Prostate gland (tissue), 2 donors: ENCODE measurements around the gene PAX8. TPM values are rescaled to one million over a fixed set of nuclear protein-coding genes. Genes with fewer than 3 reads are reported as not detected.

Experiments
- DNase-seq: peaks from one replicate; pipeline ENCODE4 v3.0.0-alpha.2; 2019; ENCODE audit warnings: low spot score
- H3K27ac ChIP-seq, 2 donors: fragments of 200-600 bp; sonication (generic); 2 replicates each; pipeline ENCODE4 v1.5.1; 2017 to 2019
- H3K27me3 ChIP-seq: fragments of 200-600 bp; sonication (generic); replicated peaks from 2 replicates; pipeline ENCODE4 v1.5.1; 2019; ENCODE audit not compliant: insufficient read depth
- H3K36me3 ChIP-seq, 2 donors: fragments of 200-600 bp; sonication (generic); 1 replicate in 1 of 2; 2 replicates in 1 of 2; pipeline versions ENCODE4 v1.5.1 to v1.8.1; 2017 to 2019
- H3K4me1 ChIP-seq: fragments of 200-600 bp; sonication (generic); replicated peaks from 2 replicates; pipeline ENCODE4 v1.5.1; 2019
- H3K4me3 ChIP-seq, 2 donors: fragments of 200-600 bp; sonication (generic); 2 replicates each; pipeline ENCODE4 v1.5.1; 2017 to 2019
- H3K9me3 ChIP-seq: fragments of 200-600 bp; sonication (generic); 2 replicates; pipeline ENCODE4 v1.5.1; 2017
- CTCF ChIP-seq, 4 experiments: fragments of 200-600 bp in 2 of 4; fragments of 450-650 bp in 2 of 4; sonication (generic) in 2 of 4; IDR thresholded peaks; 1 replicate in 3 of 4; 2 replicates in 1 of 4; pipeline ENCODE4 v1.5.1; 2016 to 2019; ENCODE audit warnings: antibody characterized with exemption in 4 of 4, mild to moderate bottlenecking in 2 of 4, moderate library complexity in 2 of 4
- POLR2A ChIP-seq: fragments of 450-650 bp; IDR thresholded peaks from one replicate; pipeline ENCODE4 v1.6.1; 2016; ENCODE audit warnings: antibody characterized with exemption, mild to moderate bottlenecking
- POLR2AphosphoS5 ChIP-seq: sonication (generic); formaldehyde crosslinking; IDR thresholded peaks from one replicate; pipeline ENCODE4 v1.6.1; 2017; ENCODE audit warnings: antibody characterized with exemption
- WGBS: methylation state at CpG from one replicate; pipeline ENCODE4 v1.1.5; 2018; 5-methylcytosine and 5-hydroxymethylcytosine counted together
- intact Hi-C: fragments of 100-400 bp; cut with DNase I; formaldehyde crosslinking; loops from one replicate; pipeline ENCODE4 v1.14.2; 2022
- total RNA-seq, 2 donors: library from RNA; depleted of rRNA; stranded (reverse); fragments of >200 nt; gene quantifications; one replicate each; pipeline ENCODE4 v1.1.0, GENCODE V29; 2016

Gene PAX8
- total RNA-seq, 2 donors from 2014 or later: 1.0 to 3.8 TPM

GRCh38 chr2:113182471-113183260 lies 96.1 kb downstream of the PAX8 start:
- DNase-seq: no peak
- WGBS: 94% methylated on average over 12 of the region's 15 CpGs
- H3K4me1 ChIP-seq: no peaks in the 10 kb centered on the region
- H3K27me3 ChIP-seq: no peaks in the 10 kb centered on the region
- H3K36me3 ChIP-seq: no peaks in the 10 kb centered on the region
- intact Hi-C loops: no loop called here
- TF ChIP-seq POLR2A (no peak), CTCF (IDR thresholded peaks at IDR 0.05) (no peak), POLR2AphosphoS5 (no peak)
- H3K4me3 ChIP-seq: no peak overlapping the region
- no peaks in the 10 kb centered on the region for H3K9me3 ChIP-seq
- H3K27ac ChIP-seq: no peak overlapping the region

- whole genome bisulfite sequencing: 49% methylated on average over 8 of the region's 8 CpGs
- no peaks in the 10 kb centered on the region for H3K4me1 ChIP-seq
- peak overlapping the region in 1 of 2 donors; percentile 14 for H3K27ac ChIP-seq
- H3K4me3 ChIP-seq: no peak overlapping the region
- no peak for DNase-seq
- H3K27me3 ChIP-seq: no peaks in the 10 kb centered on the region
- intact Hi-C loops: no loop called here
- no peak for TF ChIP-seq POLR2AphosphoS5
- no peak for TF ChIP-seq POLR2A
- no peak for TF ChIP-seq CTCF (IDR thresholded peaks at IDR 0.05)
- H3K9me3 ChIP-seq: no peaks in the 10 kb centered on the region
- no peaks in the 10 kb centered on the region for H3K36me3 ChIP-seq
Measured at GRCh38 chr2:113181258-113182051, 97.3 kb downstream of the PAX8 start.

GRCh38 chr2:113180131-113180946 lies 98.4 kb downstream of the PAX8 start:
- WGBS: 91% methylated on average over 17 of the region's 17 CpGs
- Histone ChIP-seq H3K27ac (no peak overlapping the region), H3K4me1 (no peaks in the 10 kb centered on the region), H3K4me3 (no peak overlapping the region), H3K36me3 (no peaks in the 10 kb centered on the region), H3K27me3 (no peaks in the 10 kb centered on the region), H3K9me3 (no peaks in the 10 kb centered on the region)
- intact Hi-C loops: no loop called here
- TF ChIP-seq POLR2AphosphoS5: no peak
- no peak for DNase-seq

GRCh38 chr2:113179446-113180045 lies 99.2 kb downstream of the PAX8 start:
- H3K9me3 ChIP-seq: no peaks in the 10 kb centered on the region
- no peaks in the 10 kb centered on the region for H3K4me1 ChIP-seq
- H3K4me3 ChIP-seq: no peak overlapping the region
- H3K27me3 ChIP-seq: no peaks in the 10 kb centered on the region
- no peak for DNase-seq
- 96% methylated on average over 8 of the region's 8 CpGs for WGBS
- no peak overlapping the region for H3K27ac ChIP-seq
- no peak for TF ChIP-seq POLR2AphosphoS5
- intact Hi-C loops: no loop called here
- H3K36me3 ChIP-seq: no peaks in the 10 kb centered on the region

- no peaks in the 10 kb centered on the region for H3K9me3 ChIP-seq
- no peaks in the 10 kb centered on the region for H3K36me3 ChIP-seq
- no peaks in the 10 kb centered on the region for H3K27me3 ChIP-seq
- 88% methylated on average over 4 of the region's 4 CpGs for WGBS
- TF ChIP-seq POLR2A (no peak), CTCF (IDR thresholded peaks at IDR 0.05) (no peak), POLR2AphosphoS5 (no peak)
- no peak overlapping the region for H3K27ac ChIP-seq
- H3K4me1 ChIP-seq: no peaks in the 10 kb centered on the region
- intact Hi-C loops: no loop called here
- no peak overlapping the region for H3K4me3 ChIP-seq
- DNase-seq: no peak
Measured at GRCh38 chr2:113178891-113179290, 99.8 kb downstream of the PAX8 start.
